ENCODE data around the gene ABTB2. TPM values are rescaled to one million over a fixed set of nuclear protein-coding genes. Genes with fewer than 3 reads are reported as not detected.

Gene ABTB2
- total and polyA plus RNA-seq, 2 experiments from 2014 or later = 8.7 to 9.9 TPM

GRCh38 chr11:34212566-34212965 is 145.2 kb downstream of the ABTB2 start:
- H4K20me1 ChIP-seq (ENCODE audit: insufficient read depth) = peaks cover 5% of the 10 kb centered on the region; the same call in 1 of the 2 replicates
- H3K9ac ChIP-seq = no peak overlapping the region
- no peaks in the 10 kb centered on the region for H3K27me3 ChIP-seq (replicated peaks; ENCODE audit: insufficient read depth)
- H3K4me2 ChIP-seq (ENCODE audit: unreplicated experiment) = no peak overlapping the region
- in situ Hi-C loops (cut with MboI) = no loop called here
- no peak for DNase-seq
- H3K79me2 ChIP-seq (ENCODE audit: insufficient read depth) = 0 out of 2 replicates have a peak, but pooled peaks cover 4% of the 10 kb centered on the region
- TF ChIP-seq EZH2 (IDR thresholded peaks at IDR 0.05; ENCODE audit: insufficient read depth, poor library complexity, severe bottlenecking) (no peak), EZH2phosphoT487 (IDR thresholded peaks at IDR 0.05; ENCODE audit: insufficient read depth, low read depth) (no peak)
- H3K4me1 ChIP-seq (ENCODE audit: insufficient read depth) = peaks cover 34% of the 10 kb centered on the region
- H3F3A ChIP-seq (ENCODE audit: insufficient read depth) = peaks cover 23% of the 10 kb centered on the region
- H2AFZ ChIP-seq = no peak overlapping the region
- H3K27ac ChIP-seq = no peak overlapping the region
- 71 to 76% methylated on average over 3 of the region's 3 CpGs for WGBS, 2 experiments (ENCODE audit: low coverage in 1 of 2, low lambda C conversion rate in 2 of 2, missing lambda C conversion rate in 2 of 2)
- H3K9me2 ChIP-seq (ENCODE audit: insufficient read depth) = no peaks in the 10 kb centered on the region
- no peaks in the 10 kb centered on the region for H3K9me3 ChIP-seq (ENCODE audit: low read depth)
- no peaks in the 10 kb centered on the region for H3K36me3 ChIP-seq (ENCODE audit: low read depth)
- no peak overlapping the region for H3K4me3 ChIP-seq

GRCh38 chr11:34209809-34210208 is 148.0 kb downstream of the ABTB2 start:
- no peaks in the 10 kb centered on the region for H3K36me3 ChIP-seq (ENCODE audit: low read depth)
- H4K20me1 ChIP-seq (ENCODE audit: insufficient read depth) = peaks cover 5% of the 10 kb centered on the region; the same call in 1 of the 2 replicates
- peaks cover 31% of the 10 kb centered on the region for H3K4me1 ChIP-seq (ENCODE audit: insufficient read depth)
- H3K27ac ChIP-seq = no peak overlapping the region
- H3K27me3 ChIP-seq (replicated peaks; ENCODE audit: insufficient read depth) = no peaks in the 10 kb centered on the region
- H3K9me3 ChIP-seq (ENCODE audit: low read depth) = no peaks in the 10 kb centered on the region
- H3K4me2 ChIP-seq (ENCODE audit: unreplicated experiment) = no peak overlapping the region
- H3K9me2 ChIP-seq (ENCODE audit: insufficient read depth) = no peaks in the 10 kb centered on the region
- in situ Hi-C loops (cut with MboI) = no loop called here
- H3F3A ChIP-seq (ENCODE audit: insufficient read depth) = peaks cover 27% of the 10 kb centered on the region
- 0 out of 2 replicates have a peak, but pooled peaks cover 4% of the 10 kb centered on the region for H3K79me2 ChIP-seq (ENCODE audit: insufficient read depth)
- 66 to 75% methylated on average over 5 of the region's 5 CpGs for WGBS, 2 experiments (ENCODE audit: low coverage in 1 of 2, low lambda C conversion rate in 2 of 2, missing lambda C conversion rate in 2 of 2)
- no peak overlapping the region for H3K9ac ChIP-seq
- H3K4me3 ChIP-seq = no peak overlapping the region
- no peak for TF ChIP-seq EZH2 (IDR thresholded peaks at IDR 0.05; ENCODE audit: insufficient read depth, poor library complexity, severe bottlenecking)
- TF ChIP-seq EZH2phosphoT487 (IDR thresholded peaks at IDR 0.05; ENCODE audit: insufficient read depth, low read depth) = no peak
- peak; percentile 20 for DNase-seq
- H2AFZ ChIP-seq = no peak overlapping the region

DNA sequence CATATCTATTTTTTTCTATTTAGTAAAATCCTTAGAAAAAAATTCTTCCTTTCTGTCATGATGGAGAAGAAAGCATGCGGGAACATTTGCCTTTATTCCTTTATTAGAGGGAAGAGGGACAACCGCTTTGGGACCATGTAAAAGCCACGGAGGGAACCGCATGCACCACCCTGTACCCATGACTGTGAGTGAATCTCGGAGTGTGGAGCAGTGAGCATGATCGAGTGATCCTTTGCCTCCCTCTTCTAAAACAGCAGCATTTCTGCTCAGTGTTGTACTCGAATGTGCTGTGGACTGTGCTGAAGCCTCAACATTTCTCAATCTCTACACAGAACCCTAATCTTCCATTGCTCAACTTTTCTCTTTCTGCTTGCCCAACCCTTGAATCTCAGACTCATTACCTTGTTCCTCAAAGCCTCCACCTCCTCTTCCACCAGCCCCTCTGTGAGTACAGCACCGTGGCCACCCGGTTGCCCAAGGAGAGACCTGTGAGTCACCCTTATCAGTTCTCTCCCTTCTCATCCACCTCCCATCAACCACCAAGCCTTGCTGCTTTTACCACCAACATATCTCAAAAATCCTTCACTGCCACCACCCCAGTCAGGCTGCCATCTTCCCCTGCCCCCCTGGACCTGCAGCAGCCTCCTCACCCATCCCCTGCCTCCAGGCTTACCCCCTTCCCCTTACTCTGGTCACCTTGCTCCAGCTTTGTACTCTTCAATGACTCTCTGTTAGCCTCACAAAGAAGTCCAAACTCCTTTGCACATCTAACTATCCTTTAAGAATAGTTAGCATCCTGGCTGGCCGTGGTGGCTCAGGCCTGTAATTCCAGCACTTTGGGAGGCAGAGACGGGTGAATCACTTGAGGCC is 149.3 kb downstream of the ABTB2 start:
- no peak overlapping the region for H3K4me3 ChIP-seq
- H3K4me2 ChIP-seq (ENCODE audit: unreplicated experiment) = no peak overlapping the region
- in situ Hi-C loops (cut with MboI) = no loop called here
- no peaks in the 10 kb centered on the region for H3K36me3 ChIP-seq (ENCODE audit: low read depth)
- peaks cover 31% of the 10 kb centered on the region for H3K4me1 ChIP-seq (ENCODE audit: insufficient read depth)
- WGBS, 2 experiments (ENCODE audit: low coverage in 1 of 2, low lambda C conversion rate in 2 of 2, missing lambda C conversion rate in 2 of 2) = 58 to 59% methylated on average over 11 of the region's 11 CpGs
- H2AFZ ChIP-seq = no peak overlapping the region
- H3K9me2 ChIP-seq (ENCODE audit: insufficient read depth) = no peaks in the 10 kb centered on the region
- no peak for TF ChIP-seq EZH2 (IDR thresholded peaks at IDR 0.05; ENCODE audit: insufficient read depth, poor library complexity, severe bottlenecking)
- no peak for TF ChIP-seq EZH2phosphoT487 (IDR thresholded peaks at IDR 0.05; ENCODE audit: insufficient read depth, low read depth)
- H3K9me3 ChIP-seq (ENCODE audit: low read depth) = no peaks in the 10 kb centered on the region
- H3K9ac ChIP-seq = no peak overlapping the region
- no peaks in the 10 kb centered on the region for H3K27me3 ChIP-seq (replicated peaks; ENCODE audit: insufficient read depth)
- H3K27ac ChIP-seq = no peak overlapping the region
- no peaks in the 10 kb centered on the region; the same call in 1 of the 2 replicates for H4K20me1 ChIP-seq (ENCODE audit: insufficient read depth)
- peaks cover 20% of the 10 kb centered on the region for H3F3A ChIP-seq (ENCODE audit: insufficient read depth)
- DNase-seq = peak; percentile 63
- H3K79me2 ChIP-seq (ENCODE audit: insufficient read depth) = 0 out of 2 replicates have a peak, but pooled peaks cover 4% of the 10 kb centered on the region

- 75 to 77% methylated on average over 5 of the region's 5 CpGs for WGBS, 2 experiments (ENCODE audit: low coverage in 1 of 2, low lambda C conversion rate in 2 of 2, missing lambda C conversion rate in 2 of 2)
- no peaks in the 10 kb centered on the region for H3K36me3 ChIP-seq (ENCODE audit: low read depth)
- no peak for DNase-seq
- no peak for TF ChIP-seq EZH2 (IDR thresholded peaks at IDR 0.05; ENCODE audit: insufficient read depth, poor library complexity, severe bottlenecking)
- TF ChIP-seq EZH2phosphoT487 (IDR thresholded peaks at IDR 0.05; ENCODE audit: insufficient read depth, low read depth) = no peak
- no peak overlapping the region for H3K27ac ChIP-seq
- no peaks in the 10 kb centered on the region; the same call in 1 of the 2 replicates for H4K20me1 ChIP-seq (ENCODE audit: insufficient read depth)
- H3K4me1 ChIP-seq (ENCODE audit: insufficient read depth) = peaks cover 27% of the 10 kb centered on the region
- H2AFZ ChIP-seq = no peak overlapping the region
- no peaks in the 10 kb centered on the region for H3K9me2 ChIP-seq (ENCODE audit: insufficient read depth)
- no peak overlapping the region for H3K4me2 ChIP-seq (ENCODE audit: unreplicated experiment)
- in situ Hi-C loops (cut with MboI) = no loop called here
- no peaks in the 10 kb centered on the region for H3K9me3 ChIP-seq (ENCODE audit: low read depth)
- no peak overlapping the region for H3K4me3 ChIP-seq
- H3K79me2 ChIP-seq (ENCODE audit: insufficient read depth) = 0 out of 2 replicates have a peak, but pooled peaks cover 4% of the 10 kb centered on the region
- H3F3A ChIP-seq (ENCODE audit: insufficient read depth) = peaks cover 20% of the 10 kb centered on the region; the same call in 1 of the 2 replicates
- no peak overlapping the region for H3K9ac ChIP-seq
- H3K27me3 ChIP-seq (replicated peaks; ENCODE audit: insufficient read depth) = no peaks in the 10 kb centered on the region
Measured at GRCh38 chr11:34207487-34208180, 150.2 kb downstream of the ABTB2 start.

Data from GM23248 (cell line).